Hypothalamus (tissue), 51 donors: ENCODE measurements around the gene ZBTB16.

Source experiments
- DNase-seq, 51 donors: peaks; one replicate each; lab custom pipeline; 2025; lab: John Stamatoyannopoulos, UW

The ZBTB16 gene

DNA sequence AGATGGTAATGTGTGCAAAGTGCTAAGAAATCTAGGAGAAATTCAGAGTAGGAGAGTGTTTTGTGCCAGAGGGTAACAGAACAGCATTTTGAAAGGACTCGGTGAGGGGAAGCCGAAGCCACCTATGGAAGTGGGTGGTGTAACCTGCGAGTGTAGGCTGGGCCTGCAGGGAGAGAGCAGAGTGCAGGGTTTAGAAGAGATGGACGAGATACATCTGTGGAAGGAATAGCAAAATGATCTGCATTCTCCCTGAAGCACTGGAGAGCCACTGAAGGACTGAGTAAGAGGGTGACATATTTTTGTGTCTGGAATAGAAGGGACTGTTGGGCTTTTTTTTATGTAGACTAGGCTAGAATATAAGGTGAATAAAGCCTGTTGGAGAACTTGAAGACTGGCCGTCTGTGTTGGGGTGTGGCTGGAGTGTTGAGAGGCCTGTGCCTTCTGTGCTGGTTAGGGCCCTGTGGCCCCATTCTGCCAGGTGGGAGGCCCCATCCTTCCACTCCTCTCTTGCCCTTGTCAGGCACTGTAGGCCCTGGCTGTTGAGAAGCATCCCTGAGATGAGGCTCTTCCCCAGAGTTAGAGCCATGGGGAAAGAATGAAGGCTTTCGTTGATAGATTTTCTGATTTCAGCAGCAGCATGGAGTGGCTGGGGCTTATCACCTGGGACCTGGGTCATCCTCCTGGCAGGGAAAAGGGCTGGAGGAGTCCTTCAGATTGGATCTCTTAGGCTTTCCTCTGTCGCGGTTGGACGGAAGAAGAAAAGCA is 102.2 kb downstream of the ZBTB16 start:
- peak in 1 of 51 donors; percentile 60 for DNase-seq

DNA sequence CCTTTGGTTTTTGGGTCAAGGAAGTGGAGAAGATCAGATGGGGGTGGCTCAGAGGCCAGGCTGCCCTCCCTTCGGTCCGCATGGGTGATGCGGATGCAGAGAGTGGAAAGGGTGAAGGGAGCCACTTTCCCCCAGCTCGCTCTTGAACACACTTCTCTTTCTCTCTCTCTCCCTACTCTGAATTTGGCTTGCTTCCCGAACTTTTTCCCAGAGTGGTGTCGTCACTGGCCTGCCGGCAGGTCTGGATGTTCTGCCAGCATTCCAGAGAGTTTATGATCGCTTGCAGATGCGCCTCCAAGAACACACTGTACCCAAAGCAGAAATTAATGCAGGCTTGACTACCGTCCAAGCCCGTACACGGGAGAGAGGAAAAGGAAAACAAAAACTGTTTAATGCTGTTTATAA is 103.2 kb downstream of the ZBTB16 start:
- DNase-seq, result peak; percentile 39 to 97 (median 84)

GRCh38 chr11:114163229-114163631 is 103.7 kb downstream of the ZBTB16 start:
- peak in 3 of 51 donors; percentile 60 to 61 (median 60) for DNase-seq

- DNase-seq, result peak in 13 of 51 donors; percentile 26 to 89 (median 53)
These were observed 104.4 kb downstream of the ZBTB16 start for GRCh38 chr11:114163830-114164401.

GRCh38 chr11:114164546-114164945 is 105.0 kb downstream of the ZBTB16 start:
- DNase-seq, result no peak

DNA sequence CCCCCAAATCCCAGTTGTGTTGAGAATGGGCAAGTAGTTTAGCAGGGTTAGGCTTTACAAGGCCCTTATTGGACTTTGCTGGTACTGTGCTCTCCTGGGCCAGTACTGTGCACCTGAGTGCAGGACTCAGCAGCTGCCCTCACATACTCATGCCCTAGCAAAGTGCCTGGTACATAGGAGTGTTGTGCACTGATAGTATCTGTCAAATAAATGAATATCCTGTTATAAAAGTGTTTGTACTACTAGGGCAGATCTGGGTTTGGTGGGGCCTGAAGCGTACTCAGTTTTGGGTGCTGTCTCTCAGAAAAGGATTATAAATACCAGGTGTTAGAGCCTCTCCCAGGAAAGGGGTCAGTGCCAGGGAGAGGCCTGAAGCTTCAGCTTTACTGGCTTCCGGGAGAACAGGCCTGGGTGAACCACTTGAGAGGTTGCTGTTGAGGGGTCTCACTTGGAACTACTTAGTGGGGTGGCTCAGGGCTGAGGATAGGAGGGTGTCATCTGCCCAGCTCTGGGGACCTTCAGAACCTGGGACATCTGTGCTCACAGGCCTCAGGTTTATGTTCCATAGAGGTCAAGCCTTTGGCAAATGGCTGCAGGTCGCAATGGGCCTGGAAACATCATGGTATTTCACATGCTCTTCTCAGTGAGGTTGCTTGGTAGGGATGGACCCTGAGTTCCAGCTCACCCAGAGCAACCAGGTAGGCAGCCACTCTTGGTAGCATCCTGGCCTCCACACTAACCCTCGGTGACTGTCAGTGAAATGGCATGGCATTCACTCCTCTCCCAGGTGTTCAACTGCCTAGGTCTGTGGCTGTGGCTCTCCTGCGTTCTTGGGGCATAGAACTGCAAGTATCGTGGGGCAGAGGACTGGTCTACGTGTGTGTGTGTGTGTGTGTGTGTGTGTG is 106.1 kb downstream of the ZBTB16 start:
- DNase-seq, result no peak

GRCh38 chr11:114166362-114166761 is 106.9 kb downstream of the ZBTB16 start:
- peak in 1 of 51 donors; percentile 82 for DNase-seq

DNA sequence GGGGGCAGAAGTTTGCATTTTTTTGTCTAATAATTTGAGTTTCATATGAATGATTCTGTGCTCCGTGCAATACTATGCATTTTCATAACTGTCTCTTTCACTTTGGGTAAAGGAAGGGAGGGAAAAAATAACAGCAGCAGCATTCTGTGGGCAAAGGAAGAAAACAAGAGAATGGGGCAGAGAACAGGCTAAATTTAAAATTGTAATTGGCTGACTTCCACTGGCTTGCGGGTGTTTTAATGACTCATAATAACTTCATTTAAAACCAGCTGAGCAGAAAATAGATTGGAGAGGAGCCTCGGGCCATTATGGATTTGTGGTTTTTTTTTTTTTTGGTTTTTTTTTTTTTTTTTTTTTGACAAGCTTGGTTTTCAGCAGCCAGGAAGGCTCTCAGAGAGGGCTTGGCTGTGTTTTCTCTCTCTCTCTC is 107.4 kb downstream of the ZBTB16 start:
- DNase-seq, result peak in 8 of 51 donors; percentile 20 to 82 (median 26)

GRCh38 chr11:114167355-114167754 is 107.8 kb downstream of the ZBTB16 start:
- no peak for DNase-seq

DNA sequence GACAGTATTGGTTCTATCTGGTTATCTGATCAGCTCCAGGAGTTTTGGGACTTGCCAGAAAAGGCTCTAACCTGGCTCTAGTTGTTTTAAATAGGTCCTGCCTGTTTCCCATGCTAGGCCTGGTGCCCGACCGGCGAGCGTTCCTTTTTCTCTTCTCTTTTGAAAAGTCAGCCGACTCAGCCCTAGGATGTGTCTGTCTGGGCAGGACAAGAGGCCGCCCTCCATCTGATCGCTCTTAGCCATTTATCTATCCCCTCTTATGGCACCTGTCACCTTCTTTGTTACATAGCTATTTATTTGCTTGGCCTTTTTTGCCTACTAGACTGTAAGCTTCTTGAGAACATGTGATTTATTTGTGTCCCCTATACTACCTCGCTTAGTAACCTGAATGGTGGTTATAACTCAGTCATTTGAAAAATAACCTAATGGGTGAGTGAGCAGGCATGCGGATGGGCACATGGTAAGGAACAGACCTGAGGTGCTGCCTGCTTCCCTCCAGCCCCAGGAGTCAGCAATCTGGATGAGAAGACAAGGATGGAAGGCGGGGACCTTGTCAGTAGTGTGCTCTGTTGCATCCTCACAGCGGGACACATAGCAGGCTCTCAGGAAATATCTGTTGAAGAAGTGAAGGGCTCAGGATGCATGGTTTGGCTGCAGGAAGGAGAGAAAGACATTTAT is 108.4 kb downstream of the ZBTB16 start:
- DNase-seq, result peak in 2 of 51 donors; percentile 11

DNA sequence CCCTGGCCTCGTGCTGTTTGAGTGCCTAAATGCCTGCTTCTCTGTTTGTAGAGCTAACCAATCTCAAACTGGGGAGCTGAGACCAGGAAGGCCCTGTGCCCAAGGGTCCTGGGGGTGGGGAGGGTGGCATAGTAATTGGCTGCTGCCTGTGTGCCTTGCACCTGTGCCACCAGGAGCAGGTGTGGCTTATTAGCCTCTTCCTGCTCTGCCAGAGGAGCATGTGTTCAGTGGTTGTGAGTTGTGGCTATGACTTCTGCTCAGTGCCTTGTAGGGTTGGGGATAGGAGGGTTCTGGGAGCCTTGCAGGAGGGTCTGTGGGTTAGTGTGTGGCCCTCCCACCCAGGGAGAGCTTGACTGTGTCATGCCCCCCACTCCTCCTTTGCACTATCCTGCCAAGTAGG is 109.2 kb downstream of the ZBTB16 start:
- DNase-seq, result no peak

DNA sequence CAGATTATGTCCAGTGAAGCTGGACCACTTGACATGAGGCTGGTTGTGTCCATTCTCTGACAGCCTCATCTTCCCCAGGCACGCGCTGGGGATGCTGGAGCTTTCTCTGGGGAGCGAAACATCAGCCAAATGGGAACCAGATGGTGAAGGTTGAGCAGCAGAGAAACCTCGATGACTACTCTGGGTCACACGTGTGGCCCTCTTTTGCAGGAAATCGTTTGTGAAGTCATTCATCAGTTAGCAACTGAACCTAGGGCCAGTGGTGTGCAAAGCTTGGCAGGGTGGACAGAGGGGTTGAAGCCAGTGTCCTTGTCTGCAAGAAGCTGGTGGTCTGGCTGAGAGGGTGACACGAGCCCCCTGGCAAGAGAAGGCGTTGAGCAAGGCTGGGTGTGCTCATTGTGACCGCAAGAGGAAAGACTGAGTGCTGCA is 109.8 kb downstream of the ZBTB16 start:
- no peak for DNase-seq

DNA sequence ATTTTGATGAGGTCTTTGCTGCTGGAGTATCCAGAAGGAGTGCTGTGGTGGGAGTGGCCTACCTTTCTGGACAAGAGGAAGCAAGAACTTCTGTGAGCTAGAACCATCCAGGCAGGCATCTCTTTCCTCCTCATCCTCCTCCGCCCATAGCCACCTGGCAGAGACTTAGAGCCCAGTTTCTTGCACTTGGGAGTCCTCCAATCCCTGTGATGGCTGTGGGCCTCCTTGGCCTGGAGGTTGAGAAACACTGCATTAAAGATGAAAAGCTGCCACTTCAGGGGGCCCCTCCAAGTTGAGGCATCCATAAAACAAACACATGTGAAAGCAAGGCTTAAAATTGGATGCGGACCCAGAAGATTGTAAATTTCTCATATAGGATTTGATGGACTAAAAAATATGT is 110.3 kb downstream of the ZBTB16 start:
- DNase-seq, result no peak

- no peak for DNase-seq
These were observed 110.7 kb downstream of the ZBTB16 start for GRCh38 chr11:114170226-114170625.

- DNase-seq, result peak in 2 of 51 donors; percentile 23 to 41
These were observed 111.9 kb downstream of the ZBTB16 start for GRCh38 chr11:114171257-114172054.

- DNase-seq, result no peak
These were observed 112.7 kb downstream of the ZBTB16 start for GRCh38 chr11:114172055-114172861.

DNA sequence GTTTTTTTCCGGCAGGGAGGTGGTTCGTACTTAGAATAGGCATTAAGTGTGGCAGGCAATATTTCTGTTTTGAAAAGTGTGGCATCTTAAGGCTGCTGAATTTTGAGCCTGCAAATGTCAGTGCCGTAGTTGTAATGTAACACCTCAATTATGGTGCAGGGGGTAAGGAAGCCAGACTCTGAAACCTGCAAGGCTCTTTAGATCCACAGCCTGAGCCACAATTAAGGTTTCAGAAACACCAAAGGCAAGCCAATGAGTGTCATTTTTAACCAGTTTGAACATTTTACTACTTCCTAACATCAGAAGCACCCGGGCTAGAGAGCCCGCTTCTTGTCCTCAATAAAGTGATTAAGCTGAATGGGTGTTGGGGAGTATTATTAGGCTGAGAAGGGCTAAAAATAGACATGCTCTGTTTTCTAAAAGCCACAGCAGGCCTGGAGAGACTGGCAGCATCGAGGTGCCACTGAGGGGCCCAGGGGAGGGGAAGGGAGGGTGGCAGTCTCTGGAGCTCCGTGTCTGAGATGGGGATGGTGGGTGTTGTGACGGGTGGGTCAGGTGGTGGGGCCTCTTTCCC is 113.4 kb downstream of the ZBTB16 start:
- DNase-seq, result peak in 6 of 51 donors; percentile 18 to 46 (median 32)

DNA sequence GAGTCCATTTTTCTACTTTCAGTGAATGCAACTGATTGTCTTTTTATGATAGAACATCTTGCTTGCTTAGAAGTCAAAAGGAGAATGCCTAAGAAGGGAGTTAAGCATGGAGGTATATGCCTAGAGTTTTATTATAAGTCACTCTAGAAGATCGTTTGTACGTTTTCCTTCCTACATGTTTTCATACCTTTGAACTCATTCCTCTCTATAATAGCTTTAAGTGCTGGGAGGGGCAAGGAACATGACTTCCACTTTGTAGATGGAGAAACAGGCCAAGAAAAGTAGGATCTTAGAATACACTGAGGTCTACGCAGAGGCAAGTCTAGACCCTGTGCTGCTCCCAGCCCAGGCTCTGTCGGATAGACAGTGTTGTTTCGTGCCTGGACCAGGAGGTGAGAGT is 114.3 kb downstream of the ZBTB16 start:
- DNase-seq, result no peak
